SK-N-SH (cell line): ENCODE data around the gene ITFG2. TPM values are rescaled to one million over a fixed set of nuclear protein-coding genes. Genes with fewer than 3 reads are reported as not detected.

Experiments used
- CTCF ChIA-PET: fragments of 300-600, 350-600 bp; formaldehyde crosslinking; extraction: SDS; loops from one replicate; lab custom pipeline; 2021; lab: Yijun Ruan, JAX
- POLR2A ChIA-PET: fragments of 350-600 bp; sonication (Branson Sonifier 250); formaldehyde crosslinking; extraction: SDS; loops from one replicate; lab custom pipeline; 2020; ENCODE audit warnings: antibody characterized with exemption, inconsistent platforms; lab: Yijun Ruan, JAX
- DNase-seq: peaks from one replicate; pipeline ENCODE4 v3.0.0; 2012
- H2AFZ ChIP-seq: fragments of 200-600 bp; sonication (generic); 2 replicates; pipeline ENCODE4 v1.8.1; 2016; ENCODE audit warnings: antibody characterized with exemption, mild to moderate bottlenecking, low read depth
- H3F3A ChIP-seq: fragments of 200-600 bp; sonication (generic); replicated peaks from 2 replicates; pipeline ENCODE3; 2016; ENCODE audit warnings: antibody characterized with exemption, mild to moderate bottlenecking; ENCODE audit not compliant: insufficient read depth
- H3K27ac ChIP-seq, 2 experiments: fragments of 200-500 bp in 1 of 2; fragments of 200-600 bp in 1 of 2; sonication (Bioruptor generic) in 1 of 2; sonication (generic), shearing (Covaris generic) in 1 of 2; 2 replicates each; pipeline versions ENCODE4 v1.5.1 to v1.6.1; 2014 to 2016; ENCODE audit warnings: low read depth in 2 of 2, inconsistent platforms in 1 of 2, low read length in 1 of 2, mild to moderate bottlenecking in 1 of 2, mixed read lengths in 1 of 2
- H3K27me3 ChIP-seq: fragments of 200-600 bp; sonication (generic), shearing (Covaris generic); 2 replicates; pipeline ENCODE4 v1.6.1; 2016; ENCODE audit warnings: mixed run types; ENCODE audit not compliant: insufficient read depth
- H3K36me3 ChIP-seq, 2 experiments: fragments of 200-500 bp in 1 of 2; fragments of 200-600 bp in 1 of 2; sonication (Bioruptor generic) in 1 of 2; sonication (generic) in 1 of 2; replicated peaks in 1 of 2; 2 replicates each; pipeline versions ENCODE3 to v1.5.1; 2014 to 2016; ENCODE audit warnings: low read length in 1 of 2, mild to moderate bottlenecking in 1 of 2; ENCODE audit not compliant: insufficient read depth in 2 of 2, control insufficient read depth in 1 of 2
- H3K4me1 ChIP-seq, 2 experiments: fragments of 200-500 bp in 1 of 2; fragments of 200-600 bp in 1 of 2; sonication (Bioruptor generic) in 1 of 2; sonication (generic), shearing (Covaris generic) in 1 of 2; 2 replicates each; pipeline versions ENCODE4 v1.5.1 to v1.6.1; 2014 to 2016; ENCODE audit warnings: low read depth in 1 of 2, low read length in 1 of 2, mixed run types in 1 of 2; ENCODE audit not compliant: insufficient read depth in 2 of 2, control insufficient read depth in 1 of 2
- H3K4me2 ChIP-seq: fragments of 200-600 bp; sonication (generic), shearing (Covaris generic); 2 replicates; pipeline ENCODE4 v1.6.1; 2017; ENCODE audit warnings: mixed run types
- H3K4me3 ChIP-seq, 2 experiments: fragments of 200-500 bp in 1 of 2; fragments of 200-600 bp in 1 of 2; sonication (Bioruptor generic) in 1 of 2; sonication (generic), shearing (Covaris generic) in 1 of 2; 2 replicates each; pipeline versions ENCODE4 v1.5.1 to v1.8.1; 2014 to 2016; ENCODE audit warnings: low read depth in 2 of 2, inconsistent platforms in 1 of 2, low read length in 1 of 2, mild to moderate bottlenecking in 1 of 2, mixed read lengths in 1 of 2, moderate library complexity in 1 of 2
- H3K79me2 ChIP-seq: fragments of 200-600 bp; sonication (generic); 2 replicates; pipeline ENCODE4 v1.8.1; 2017; ENCODE audit warnings: mild to moderate bottlenecking; ENCODE audit not compliant: insufficient read depth
- H3K9ac ChIP-seq: fragments of 200-600 bp; sonication (generic); 2 replicates; pipeline ENCODE4 v1.6.1; 2017; ENCODE audit warnings: mixed run types
- H3K9me2 ChIP-seq: fragments of 200-600 bp; sonication (generic); 2 replicates; pipeline ENCODE4 v1.6.1; 2017; ENCODE audit warnings: mixed run types
- H3K9me3 ChIP-seq: fragments of 200-600 bp; sonication (generic); 2 replicates; pipeline ENCODE4 v1.6.1; 2017; ENCODE audit warnings: mixed run types, mild to moderate bottlenecking, moderate library complexity
- H4K20me1 ChIP-seq: fragments of 200-600 bp; sonication (generic); 2 replicates; pipeline ENCODE4 v1.6.1; 2017; ENCODE audit warnings: mild to moderate bottlenecking, mixed run types; ENCODE audit not compliant: insufficient read depth
- CTCF ChIP-seq: fragments of 200-600 bp; sonication (generic); IDR thresholded peaks from 2 replicates; pipeline ENCODE4 v1.6.1; 2017; ENCODE audit warnings: antibody characterized with exemption, mild to moderate bottlenecking, moderate library complexity
- EP300 ChIP-seq, 2 experiments: IDR thresholded peaks; 2 replicates each; pipeline versions ENCODE4 v1.4.0 to v1.6.1; 2012; ENCODE audit warnings: borderline replicate concordance in 1 of 2, low read depth in 1 of 2, low read length in 1 of 2
- EZH2phosphoT487 ChIP-seq: fragments of 200-600 bp; sonication (generic); IDR thresholded peaks from 2 replicates; pipeline ENCODE4 v1.6.1; 2017; ENCODE audit warnings: low read depth, mixed run types, mild to moderate bottlenecking, antibody characterized with exemption, moderate library complexity, borderline replicate concordance
- JUND ChIP-seq: IDR thresholded peaks from 2 replicates; pipeline ENCODE4 v1.4.0; 2012
- MAX ChIP-seq: IDR thresholded peaks from 2 replicates; pipeline ENCODE4 v1.4.0; 2012; ENCODE audit warnings: low read depth
- PBX3 ChIP-seq: IDR thresholded peaks from 2 replicates; pipeline ENCODE4; 2012
- POLR2AphosphoS5 ChIP-seq: IDR thresholded peaks from 2 replicates; pipeline ENCODE4 v1.6.1; 2012; ENCODE audit warnings: low read depth, low read length
- RAD21 ChIP-seq: IDR thresholded peaks from 2 replicates; pipeline ENCODE4 v1.6.1; 2012; ENCODE audit warnings: mild to moderate bottlenecking, low read length
- TCF12 ChIP-seq: IDR thresholded peaks from 2 replicates; pipeline ENCODE4 v1.4.0; 2012
- USF1 ChIP-seq: IDR thresholded peaks from 2 replicates; pipeline ENCODE4 v1.4.0; 2012; ENCODE audit warnings: low read depth, borderline replicate concordance
- ZBTB33 ChIP-seq: IDR thresholded peaks from 2 replicates; pipeline ENCODE4 v1.4.0; 2012; ENCODE audit warnings: low read depth, borderline replicate concordance
- WGBS: methylation state at CpG from one replicate; pipeline ENCODE4 v1.1.6; 2017; ENCODE audit warnings: low lambda C conversion rate; 5-methylcytosine and 5-hydroxymethylcytosine counted together
- polyA plus RNA-seq, 3 experiments: library from polyadenylated mRNA; depleted of rRNA; stranded (reverse); fragments of >200 nt; gene quantifications; 2 replicates each; pipeline ENCODE4 v1.2.3, GENCODE V29; 2012
- TF ChIP-seq, protein P1 (sequence below): fragments of 150-350 bp; IDR thresholded peaks from 2 replicates; pipeline ENCODE4 v1.6.1; 2017; ENCODE audit warnings: antibody characterized with exemption, low read length, low read depth, borderline replicate concordance
- TF ChIP-seq, protein P2 (sequence below): fragments of 150-350 bp; IDR thresholded peaks from 2 replicates; pipeline ENCODE4 v1.6.1; 2016; ENCODE audit warnings: mild to moderate bottlenecking, low read depth, low read length

ITFG2 gene
- polyA plus RNA-seq, 1 of the 3 experiments (the other 2 are of a cell fraction), result 27.2 TPM

GRCh38 chr12:2858944-2859421 is 46.5 kb downstream of the ITFG2 start:
- no peak overlapping the region for H3K4me3 ChIP-seq
- H3K9me2 ChIP-seq, result no peaks in the 10 kb centered on the region
- no peak for DNase-seq
- no peak overlapping the region for H2AFZ ChIP-seq
- TF ChIP-seq, protein P1, sequence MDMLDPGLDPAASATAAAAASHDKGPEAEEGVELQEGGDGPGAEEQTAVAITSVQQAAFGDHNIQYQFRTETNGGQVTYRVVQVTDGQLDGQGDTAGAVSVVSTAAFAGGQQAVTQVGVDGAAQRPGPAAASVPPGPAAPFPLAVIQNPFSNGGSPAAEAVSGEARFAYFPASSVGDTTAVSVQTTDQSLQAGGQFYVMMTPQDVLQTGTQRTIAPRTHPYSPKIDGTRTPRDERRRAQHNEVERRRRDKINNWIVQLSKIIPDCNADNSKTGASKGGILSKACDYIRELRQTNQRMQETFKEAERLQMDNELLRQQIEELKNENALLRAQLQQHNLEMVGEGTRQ, result no peak
- TF ChIP-seq JUND (no peak), ZBTB33 (no peak), EP300 (IDR thresholded peaks at IDR 0.05; ENCODE audit: borderline replicate concordance in 1 of 2, low read depth in 1 of 2, low read length in 1 of 2) (no peak), PBX3 (no peak), MAX (no peak), CTCF (no peak), TCF12 (no peak), POLR2AphosphoS5 (no peak), EZH2phosphoT487 (no peak), RAD21 (no peak), USF1 (no peak)
- TF ChIP-seq, protein P2, sequence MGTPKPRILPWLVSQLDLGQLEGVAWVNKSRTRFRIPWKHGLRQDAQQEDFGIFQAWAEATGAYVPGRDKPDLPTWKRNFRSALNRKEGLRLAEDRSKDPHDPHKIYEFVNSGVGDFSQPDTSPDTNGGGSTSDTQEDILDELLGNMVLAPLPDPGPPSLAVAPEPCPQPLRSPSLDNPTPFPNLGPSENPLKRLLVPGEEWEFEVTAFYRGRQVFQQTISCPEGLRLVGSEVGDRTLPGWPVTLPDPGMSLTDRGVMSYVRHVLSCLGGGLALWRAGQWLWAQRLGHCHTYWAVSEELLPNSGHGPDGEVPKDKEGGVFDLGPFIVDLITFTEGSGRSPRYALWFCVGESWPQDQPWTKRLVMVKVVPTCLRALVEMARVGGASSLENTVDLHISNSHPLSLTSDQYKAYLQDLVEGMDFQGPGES, result no peak
- TF ChIP-seq, all 33 proteins: peak for 0
- Histone ChIP-seq H3K9me3 (no peaks in the 10 kb centered on the region), H3K27ac (no peak overlapping the region), H4K20me1 (no peaks in the 10 kb centered on the region), H3K9ac (no peak overlapping the region), H3K4me1 (no peaks in the 10 kb centered on the region), H3K79me2 (no peaks in the 10 kb centered on the region; the same call in 1 of the 2 replicates), H3K36me3 (peaks cover 4 to 18% of the 10 kb centered on the region in 2 experiments), H3F3A (peaks cover 9% of the 10 kb centered on the region), H3K4me2 (no peak overlapping the region), H3K27me3 (no peaks in the 10 kb centered on the region)
- 100% methylated on average over 2 of the region's 12 CpGs for WGBS
- ChIA-PET CTCF (interaction anchor here (1.0 to 1.5 kb wide), 2 partner anchors 45 to 85 kb away, joined by 4 to 7 read pairs; no protein-coding TSS in a partner anchor), POLR2A (no interaction called here)
